PC-3 (cell line): ENCODE data around the gene MARCKSL1. TPM values are rescaled to one million over a fixed set of nuclear protein-coding genes. Genes with fewer than 3 reads are reported as not detected.

Experiments used
- ATAC-seq: fragments of 200-7000 bp; cut with Tn5 transposase; 2 replicates; pipeline ENCODE4 v1.9.1; 2020; ENCODE audit warnings: mild to moderate bottlenecking, moderate library complexity
- BruUV-seq: library from RNA; stranded (reverse); fragments of 400-500 nt; replicated peaks from 2 replicates; lab custom pipeline; 2021; lab: Mats Ljungman, UMichigan
- CTCF ChIA-PET: fragments of 300-600 bp; sonication (Branson Sonifier 250); formaldehyde crosslinking; loops from one replicate; lab custom pipeline; 2022; ENCODE audit warnings: antibody characterized with exemption; lab: Charles Lee
- POLR2A ChIA-PET: fragments of 300-600 bp; sonication (Branson Sonifier 250); formaldehyde crosslinking; loops from one replicate; lab custom pipeline; 2022; ENCODE audit warnings: antibody characterized with exemption; ENCODE audit not compliant: unreplicated experiment; lab: Charles Lee
- DNase-seq: peaks from one replicate; pipeline ENCODE4 v3.0.0-alpha.2; 2015
- H2AFZ ChIP-seq: fragments of 300-600 bp; sonication (generic); 2 replicates; pipeline ENCODE4 v1.6.0; 2016; ENCODE audit warnings: antibody characterized with exemption, low read length
- H3F3A ChIP-seq: fragments of 300-600 bp; sonication (generic); one replicate; pipeline ENCODE4 v1.6.0; 2017; ENCODE audit warnings: antibody characterized with exemption, low read length, control low read depth, mild to moderate bottlenecking; ENCODE audit not compliant: unreplicated experiment
- H3K27ac ChIP-seq: fragments of 300-600 bp; sonication (generic); 2 replicates; pipeline ENCODE4 v1.5.1; 2016; ENCODE audit warnings: mild to moderate bottlenecking, low read length
- H3K27me3 ChIP-seq: fragments of 300-600 bp; sonication (generic); 2 replicates; pipeline ENCODE4 v1.6.1; 2016; ENCODE audit warnings: low read length, mixed read lengths
- H3K36me3 ChIP-seq: fragments of 300-600 bp; sonication (generic); 2 replicates; pipeline ENCODE4 v1.6.1; 2016; ENCODE audit warnings: low read depth, mixed run types, low read length, mixed read lengths
- H3K4me1 ChIP-seq: fragments of 300-600 bp; sonication (generic); 2 replicates; pipeline ENCODE4 v1.5.1; 2016; ENCODE audit warnings: low read length; ENCODE audit not compliant: insufficient read depth
- H3K4me2 ChIP-seq: fragments of 300-600 bp; sonication (generic); 2 replicates; pipeline ENCODE4 v1.6.0; 2016; ENCODE audit warnings: low read length
- H3K4me3 ChIP-seq: fragments of 300-600 bp; sonication (generic); 2 replicates; pipeline ENCODE4 v1.5.1; 2016; ENCODE audit warnings: mild to moderate bottlenecking, low read length, mixed read lengths
- H3K79me2 ChIP-seq: fragments of 300-600 bp; sonication (generic); 2 replicates; pipeline ENCODE4 v1.6.1; 2017; ENCODE audit warnings: low read length, mixed read lengths
- H3K9ac ChIP-seq: fragments of 300-600 bp; sonication (generic); 2 replicates; pipeline ENCODE4 v1.6.0; 2016; ENCODE audit warnings: mild to moderate bottlenecking, low read length
- H3K9me2 ChIP-seq: fragments of 300-600 bp; sonication (generic); replicated peaks from 2 replicates; pipeline ENCODE4 v1.6.1; 2016; ENCODE audit warnings: mixed run types, low read length, mixed read lengths
- H3K9me3 ChIP-seq: fragments of 300-600 bp; sonication (generic); 2 replicates; pipeline ENCODE4 v1.6.1; 2016; ENCODE audit warnings: low read length, mixed read lengths
- H4K20me1 ChIP-seq: fragments of 300-600 bp; sonication (generic); 2 replicates; pipeline ENCODE4 v1.6.1; 2016; ENCODE audit warnings: low read length, mixed read lengths
- CTCF ChIP-seq: fragments of 300-600 bp; sonication (generic); conservative IDR thresholded peaks from 2 replicates; pipeline ENCODE4 v1.5.1; 2017; ENCODE audit warnings: antibody characterized with exemption, low read depth, mild to moderate bottlenecking, low read length
- EZH2 ChIP-seq: fragments of 300-600 bp; sonication (generic); IDR thresholded peaks from one replicate; pipeline ENCODE4 v1.6.1; 2017; ENCODE audit warnings: antibody characterized with exemption, mild to moderate bottlenecking, low read length; ENCODE audit not compliant: unreplicated experiment
- EZH2phosphoT487 ChIP-seq: fragments of 300-600 bp; sonication (generic); IDR thresholded peaks from 2 replicates; pipeline ENCODE4 v1.6.1; 2018; ENCODE audit warnings: mild to moderate bottlenecking, antibody characterized with exemption, low read length, borderline replicate concordance
- intact Hi-C: fragments of 100-400 bp; cut with micrococcal nuclease; formaldehyde crosslinking; loops from 2 replicates; pipeline ENCODE4 v1.9.0; 2023
- total RNA-seq: library from RNA; depleted of rRNA; stranded (reverse); fragments of >200 nt; gene quantifications from 2 replicates; pipeline ENCODE4 v1.2.3, GENCODE V29; 2014

Gene MARCKSL1
- total RNA-seq, 1 experiment from 2014 or later: 159 TPM

GRCh38 chr1:32372149-32372756, 36.2 kb upstream of the MARCKSL1 start:
- intact Hi-C loops: loop anchor here (5.0 kb wide), 1 partner anchor 155 kb away; no protein-coding TSS in a partner anchor
- no peak overlapping the region for H2AFZ ChIP-seq
- ATAC-seq (peak; percentile 68), DNase-seq (peak; percentile 33)
- H3K9me3 ChIP-seq: no peaks in the 10 kb centered on the region
- H3K4me1 ChIP-seq: no peaks in the 10 kb centered on the region
- BruUV-seq: no TSS peak
- H3K4me3 ChIP-seq: no peak overlapping the region
- no peak for TF ChIP-seq EZH2
- peak; percentile 27 for TF ChIP-seq CTCF
- no peak overlapping the region for H3K27ac ChIP-seq
- POLR2A ChIA-PET: no interaction called here
- peaks cover 39% of the 10 kb centered on the region for H3K36me3 ChIP-seq
- CTCF ChIA-PET: no interaction called here
- H4K20me1 ChIP-seq: no peaks in the 10 kb centered on the region
- no peak overlapping the region for H3K9ac ChIP-seq
- no peaks in the 10 kb centered on the region for H3F3A ChIP-seq
- no peaks in the 10 kb centered on the region for H3K27me3 ChIP-seq
- H3K79me2 ChIP-seq: no peaks in the 10 kb centered on the region
- H3K4me2 ChIP-seq: no peak overlapping the region
- H3K9me2 ChIP-seq: no peaks in the 10 kb centered on the region

GRCh38 chr1:32367912-32368635, 32.0 kb upstream of the MARCKSL1 start:
- no peak overlapping the region for H3K27ac ChIP-seq
- no peaks in the 10 kb centered on the region for H3K9me3 ChIP-seq
- no peak overlapping the region for H3K4me2 ChIP-seq
- DNase-seq (no peak), ATAC-seq (no peak)
- POLR2A ChIA-PET: no interaction called here
- H3F3A ChIP-seq: no peaks in the 10 kb centered on the region
- no peaks in the 10 kb centered on the region for H3K9me2 ChIP-seq
- no TSS peak for BruUV-seq
- no peaks in the 10 kb centered on the region for H3K79me2 ChIP-seq
- intact Hi-C loops: no loop called here
- H3K9ac ChIP-seq: no peak overlapping the region
- CTCF ChIA-PET: no interaction called here
- no peaks in the 10 kb centered on the region for H3K4me1 ChIP-seq
- no peak overlapping the region for H2AFZ ChIP-seq
- no peaks in the 10 kb centered on the region for H3K27me3 ChIP-seq
- peaks cover 14% of the 10 kb centered on the region for H3K36me3 ChIP-seq
- H4K20me1 ChIP-seq: no peaks in the 10 kb centered on the region
- no peak overlapping the region for H3K4me3 ChIP-seq
- TF ChIP-seq CTCF (no peak), EZH2 (no peak), EZH2phosphoT487 (no peak)

- no peaks in the 10 kb centered on the region for H3K9me3 ChIP-seq
- no peak overlapping the region for H3K27ac ChIP-seq
- H3K9ac ChIP-seq: no peak overlapping the region
- TSS peak; percentile 7 for BruUV-seq
- no peaks in the 10 kb centered on the region for H4K20me1 ChIP-seq
- no peak overlapping the region for H3K4me2 ChIP-seq
- ChIA-PET CTCF (no interaction called here), POLR2A (no interaction called here)
- H3K27me3 ChIP-seq: no peaks in the 10 kb centered on the region
- H3F3A ChIP-seq: no peaks in the 10 kb centered on the region
- H3K36me3 ChIP-seq: peaks cover 11% of the 10 kb centered on the region
- no peak overlapping the region for H2AFZ ChIP-seq
- intact Hi-C loops: no loop called here
- ATAC-seq (no peak), DNase-seq (no peak)
- H3K4me3 ChIP-seq: no peak overlapping the region
- H3K79me2 ChIP-seq: no peaks in the 10 kb centered on the region
- H3K9me2 ChIP-seq: no peaks in the 10 kb centered on the region
- H3K4me1 ChIP-seq: no peaks in the 10 kb centered on the region
- no peak for TF ChIP-seq EZH2
- no peak for TF ChIP-seq EZH2phosphoT487
- TF ChIP-seq CTCF: no peak
These were observed 29.4 kb upstream of the MARCKSL1 start for GRCh38 chr1:32365445-32365844.
